ENCODE data around the gene B4GALT6. TPM values are rescaled to one million over a fixed set of nuclear protein-coding genes. Genes with fewer than 3 reads are reported as not detected.

The B4GALT6 gene
- total RNA-seq, 2 experiments from 2014 or later, result 1.7 to 2.4 TPM

DNA sequence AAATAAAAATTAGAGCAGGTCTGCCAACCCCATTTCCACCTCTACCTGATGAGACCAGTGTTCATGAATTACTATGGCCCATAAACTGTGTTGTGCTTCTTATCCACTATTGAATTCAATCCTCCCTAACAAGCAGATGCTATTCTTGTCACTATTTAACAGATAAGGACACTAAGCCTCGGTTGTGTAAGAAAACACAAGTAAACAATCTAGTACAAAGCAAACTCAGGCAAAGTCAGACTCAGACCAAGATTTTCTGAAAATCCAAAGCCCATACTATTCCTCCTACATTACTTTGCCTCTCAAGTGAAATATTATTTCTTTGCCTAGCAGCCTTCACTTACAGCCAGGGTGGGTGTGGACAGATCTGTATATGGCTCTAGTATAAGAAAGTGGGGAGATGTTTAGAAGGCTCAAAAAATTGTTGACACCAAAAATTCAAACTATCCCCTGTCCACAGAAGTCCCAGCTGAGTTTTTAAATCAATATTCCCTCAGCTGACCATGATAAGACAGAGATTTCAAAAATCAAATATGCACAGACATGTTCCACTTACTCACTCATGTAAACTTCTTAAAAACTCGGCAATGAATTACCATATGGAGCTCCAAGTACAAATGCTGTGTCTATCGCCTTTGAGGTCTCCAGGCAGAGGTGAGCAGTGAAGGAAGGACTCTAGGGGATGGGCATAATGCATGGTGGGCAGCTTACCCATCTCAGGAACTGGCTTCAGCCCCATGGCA lies 108.7 kb downstream of the B4GALT6 start:
- Mint-ChIP-seq H3K4me3 (no peak overlapping the region), H3K27ac (no peak overlapping the region), H3K4me1 (ENCODE audit: low read depth) (no peaks in the 10 kb centered on the region), H3K9me3 (no peaks in the 10 kb centered on the region), H3K27me3 (no peaks in the 10 kb centered on the region), H3K36me3 (ENCODE audit: low read depth) (no peaks in the 10 kb centered on the region)
- ChIA-PET POLR2A (no interaction called here), CTCF (interaction anchor here (0.8 kb wide), 1 partner anchor 146 kb away, joined by 3 read pairs; no protein-coding TSS in a partner anchor)
- TF ChIP-seq, protein P1, sequence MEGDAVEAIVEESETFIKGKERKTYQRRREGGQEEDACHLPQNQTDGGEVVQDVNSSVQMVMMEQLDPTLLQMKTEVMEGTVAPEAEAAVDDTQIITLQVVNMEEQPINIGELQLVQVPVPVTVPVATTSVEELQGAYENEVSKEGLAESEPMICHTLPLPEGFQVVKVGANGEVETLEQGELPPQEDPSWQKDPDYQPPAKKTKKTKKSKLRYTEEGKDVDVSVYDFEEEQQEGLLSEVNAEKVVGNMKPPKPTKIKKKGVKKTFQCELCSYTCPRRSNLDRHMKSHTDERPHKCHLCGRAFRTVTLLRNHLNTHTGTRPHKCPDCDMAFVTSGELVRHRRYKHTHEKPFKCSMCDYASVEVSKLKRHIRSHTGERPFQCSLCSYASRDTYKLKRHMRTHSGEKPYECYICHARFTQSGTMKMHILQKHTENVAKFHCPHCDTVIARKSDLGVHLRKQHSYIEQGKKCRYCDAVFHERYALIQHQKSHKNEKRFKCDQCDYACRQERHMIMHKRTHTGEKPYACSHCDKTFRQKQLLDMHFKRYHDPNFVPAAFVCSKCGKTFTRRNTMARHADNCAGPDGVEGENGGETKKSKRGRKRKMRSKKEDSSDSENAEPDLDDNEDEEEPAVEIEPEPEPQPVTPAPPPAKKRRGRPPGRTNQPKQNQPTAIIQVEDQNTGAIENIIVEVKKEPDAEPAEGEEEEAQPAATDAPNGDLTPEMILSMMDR (IDR thresholded peaks at IDR 0.05), result no peak
- intact Hi-C loops (cut with micrococcal nuclease), result no loop called here
- ATAC-seq (no peak), DNase-seq (no peak)

- DNase-seq, result no peak
- H3K4me3 Mint-ChIP-seq, result no peak overlapping the region
- H3K27ac Mint-ChIP-seq, result no peak overlapping the region
- ChIA-PET CTCF (no interaction called here), POLR2A (no interaction called here)
- ATAC-seq, result no peak
- no peaks in the 10 kb centered on the region for H3K9me3 Mint-ChIP-seq
- H3K4me1 Mint-ChIP-seq (ENCODE audit: low read depth), result no peaks in the 10 kb centered on the region
- H3K27me3 Mint-ChIP-seq, result no peaks in the 10 kb centered on the region
- H3K36me3 Mint-ChIP-seq (ENCODE audit: low read depth), result no peaks in the 10 kb centered on the region
- intact Hi-C loops (cut with micrococcal nuclease), result no loop called here
- TF ChIP-seq, protein P1 (IDR thresholded peaks at IDR 0.05), result no peak
Measured at GRCh38 chr18:31574359-31574758, 110.0 kb downstream of the B4GALT6 start.

Other genes starting within 250 kb of the B4GALT6 start
- gene DSG3, start 236.8 kb downstream of the B4GALT6 start, total RNA-seq, result not detected
- under 1 TPM; 0.41 to 0.43 TPM for gene DSG2, start 186.4 kb downstream of the B4GALT6 start, total RNA-seq
- not detected for gene TTR, start 92.7 kb downstream of the B4GALT6 start, total RNA-seq
- gene SLC25A52, start 76.3 kb upstream of the B4GALT6 start, total RNA-seq, result not detected